NCI-H1417 (cell line): ENCODE data around the gene PLA2G4B.

Source experiments
- DNase-seq, 3 experiments: peaks; one replicate each; lab custom pipeline; 2025; lab: John Stamatoyannopoulos, UW

PLA2G4B gene

GRCh38 chr15:41869770-41870688 lies 31.4 kb downstream of the PLA2G4B start:
- no peak for DNase-seq

GRCh38 chr15:41870689-41871081 lies 32.0 kb downstream of the PLA2G4B start:
- DNase-seq = no peak

- no peak for DNase-seq
These were observed 32.7 kb downstream of the PLA2G4B start for GRCh38 chr15:41871175-41871905.

- no peak for DNase-seq
These were observed 33.6 kb downstream of the PLA2G4B start for GRCh38 chr15:41872166-41872747.

GRCh38 chr15:41873711-41874110 lies 35.1 kb downstream of the PLA2G4B start:
- DNase-seq = peak in 2 of 3 experiments; percentile 22 to 58

- no peak for DNase-seq
These were observed 36.1 kb downstream of the PLA2G4B start for GRCh38 chr15:41874736-41875135.

- DNase-seq = peak in 1 of 3 experiments; percentile 22
These were observed 37.4 kb downstream of the PLA2G4B start for GRCh38 chr15:41876007-41876406.

GRCh38 chr15:41876689-41877088 lies 38.0 kb downstream of the PLA2G4B start:
- DNase-seq = no peak

- DNase-seq = peak in 1 of 3 experiments; percentile 18
These were observed 39.1 kb downstream of the PLA2G4B start for GRCh38 chr15:41877631-41878354.

GRCh38 chr15:41878355-41878699 lies 39.7 kb downstream of the PLA2G4B start:
- peak in 1 of 3 experiments; percentile 4 for DNase-seq

- DNase-seq = peak in 1 of 3 experiments; percentile 1
These were observed 40.7 kb downstream of the PLA2G4B start for GRCh38 chr15:41879321-41879845.

- no peak for DNase-seq
These were observed 41.7 kb downstream of the PLA2G4B start for GRCh38 chr15:41880156-41880877.

- no peak for DNase-seq
These were observed 42.4 kb downstream of the PLA2G4B start for GRCh38 chr15:41881086-41881485.

GRCh38 chr15:41881550-41881919 lies 42.9 kb downstream of the PLA2G4B start:
- no peak for DNase-seq

- no peak for DNase-seq
These were observed 43.5 kb downstream of the PLA2G4B start for GRCh38 chr15:41881920-41882688.

GRCh38 chr15:41882689-41883483 lies 44.2 kb downstream of the PLA2G4B start:
- DNase-seq = no peak

- DNase-seq = no peak
These were observed 44.8 kb downstream of the PLA2G4B start for GRCh38 chr15:41883484-41883825.

GRCh38 chr15:41884458-41884857 lies 45.8 kb downstream of the PLA2G4B start:
- DNase-seq = no peak

GRCh38 chr15:41885321-41885720 lies 46.7 kb downstream of the PLA2G4B start:
- no peak for DNase-seq

GRCh38 chr15:41885841-41886240 lies 47.2 kb downstream of the PLA2G4B start:
- DNase-seq = no peak
